NCI-H2227 (cell line): ENCODE results near the gene ZBTB7C.
A peak's percentile ranks its signal among the peaks of the same experiment; 100 is the strongest.

Source experiments
- DNase-seq: peaks from one replicate; lab custom pipeline; 2025; ENCODE audit not compliant: unreplicated experiment; lab: John Stamatoyannopoulos, UW

The ZBTB7C gene

GRCh38 chr18:48263914-48264902 lies 145.0 kb downstream of the ZBTB7C start:
- DNase-seq, result peak; percentile 46

- peak; percentile 40 for DNase-seq
Observed at GRCh38 chr18:48263192-48263853, 145.9 kb downstream of the ZBTB7C start.

- no peak for DNase-seq
Observed at GRCh38 chr18:48260237-48260636, 148.9 kb downstream of the ZBTB7C start.

- no peak for DNase-seq
Observed at GRCh38 chr18:48256848-48257247, 152.3 kb downstream of the ZBTB7C start.

- DNase-seq, result no peak
Observed at GRCh38 chr18:48254077-48254602, 155.0 kb downstream of the ZBTB7C start.

GRCh38 chr18:48252525-48252924 lies 156.7 kb downstream of the ZBTB7C start:
- DNase-seq, result no peak

GRCh38 chr18:48250918-48251317 lies 158.3 kb downstream of the ZBTB7C start:
- DNase-seq, result no peak

- DNase-seq, result no peak
Observed at GRCh38 chr18:48250362-48250907, 158.7 kb downstream of the ZBTB7C start.

GRCh38 chr18:48249854-48250253 lies 159.3 kb downstream of the ZBTB7C start:
- no peak for DNase-seq

GRCh38 chr18:48244530-48244929 lies 164.7 kb downstream of the ZBTB7C start:
- DNase-seq, result no peak

GRCh38 chr18:48238636-48239035 lies 170.5 kb downstream of the ZBTB7C start:
- DNase-seq, result no peak

- DNase-seq, result no peak
Observed at GRCh38 chr18:48238206-48238605, 171.0 kb downstream of the ZBTB7C start.

GRCh38 chr18:48236822-48237221 lies 172.4 kb downstream of the ZBTB7C start:
- DNase-seq, result no peak

GRCh38 chr18:48230467-48231113 lies 178.6 kb downstream of the ZBTB7C start:
- DNase-seq, result peak; percentile 72

- DNase-seq, result peak; percentile 50
Observed at GRCh38 chr18:48229552-48229981, 179.6 kb downstream of the ZBTB7C start.

GRCh38 chr18:48228841-48229240 lies 180.3 kb downstream of the ZBTB7C start:
- DNase-seq, result peak; percentile 10

- no peak for DNase-seq
Observed at GRCh38 chr18:48228301-48228715, 180.9 kb downstream of the ZBTB7C start.

GRCh38 chr18:48227206-48227605 lies 182.0 kb downstream of the ZBTB7C start:
- no peak for DNase-seq

- DNase-seq, result no peak
Observed at GRCh38 chr18:48226401-48226800, 182.8 kb downstream of the ZBTB7C start.

GRCh38 chr18:48222118-48222517 lies 187.1 kb downstream of the ZBTB7C start:
- peak; percentile 60 for DNase-seq
